Adrenal gland (tissue), 12 donors: ENCODE measurements around the gene NPAS3. TPM values are rescaled to one million over a fixed set of nuclear protein-coding genes. Genes with fewer than 3 reads are reported as not detected.

Experiments used
- DNase-seq, 7 donors: peaks; one replicate each; pipeline ENCODE4 v3.0.0-alpha.2; 2019 to 2020
- H3K27ac ChIP-seq, 5 donors: fragments of 200-600 bp; sonication (generic) in 4 of 5; 1 replicate in 3 of 5; 2 replicates in 2 of 5; pipeline versions ENCODE4 v1.5.1 to v1.8.0; 2016 to 2020; ENCODE audit warnings: mild to moderate bottlenecking in 1 of 5
- H3K27me3 ChIP-seq: fragments of 200-600 bp; 2 replicates; pipeline ENCODE4 v1.8.0; 2021
- H3K36me3 ChIP-seq, 2 donors: fragments of 200-600 bp; replicated peaks in 1 of 2; 1 replicate in 1 of 2; 2 replicates in 1 of 2; pipeline versions ENCODE4 v1.5.1 to v1.8.0; 2018 to 2022
- H3K4me1 ChIP-seq, 2 donors: fragments of 200-600 bp; replicated peaks in 1 of 2; 1 replicate in 1 of 2; 2 replicates in 1 of 2; pipeline versions ENCODE4 v1.5.1 to v1.8.0; 2018 to 2021
- H3K4me3 ChIP-seq, 4 donors: fragments of 200-600 bp; sonication (generic) in 3 of 4; one replicate each; pipeline ENCODE4 v1.5.1; 2016 to 2018
- H3K9me3 ChIP-seq, 3 donors: fragments of 200-600 bp; sonication (generic) in 1 of 3; replicated peaks in 1 of 3; 1 replicate in 2 of 3; 2 replicates in 1 of 3; pipeline versions ENCODE4 v1.5.1 to v1.8.0; 2016 to 2021
- POLR2A ChIP-seq, 2 donors: fragments of 450-650 bp; IDR thresholded peaks; one replicate each; pipeline ENCODE4 v1.6.1; 2017; ENCODE audit warnings: antibody characterized with exemption in 2 of 2, mild to moderate bottlenecking in 2 of 2, moderate library complexity in 1 of 2
- WGBS, 4 donors: extraction: QIAGEN DNeasy Blood & Tissue Kit in 2 of 4; methylation state at CpG; one replicate each; pipeline versions ENCODE4 v1.1.5 to v1.1.7; 2013 to 2017; 5-methylcytosine and 5-hydroxymethylcytosine counted together
- intact Hi-C, 2 donors: fragments of 100-400 bp; cut with DNase I; formaldehyde crosslinking; loops; one replicate each; pipeline versions ENCODE4 v1.14.1 to v1.15.0; 2022 to 2023
- polyA plus RNA-seq, 3 donors: library from polyadenylated mRNA; stranded (reverse); fragments of 200-250 nt in 2 of 3; fragments of 350-450 nt in 1 of 3; fragmentation: Illumina TruSeq in 1 of 3; extraction: RNeasy Lipid Tissue Mini Kit (QIAGEN cat#74804) in 1 of 3; gene quantifications; one replicate each; pipeline ENCODE4 v1.2.3, GENCODE V29; 2013 to 2014
- total RNA-seq, 9 donors: library from RNA; depleted of rRNA in 4 of 9; stranded (reverse); fragments of >200 nt in 4 of 9; fragments of 120-200 nt in 1 of 9; fragmentation: NEBNext Ultra II Directional in 1 of 9; extraction: Animal tissue kit (Norgen Biotek cat#: 25700) in 1 of 9; gene quantifications; one replicate each; pipeline versions ENCODE4 v1.1.0 to v1.2.4, GENCODE V29; 2013 to 2023
- TF ChIP-seq, protein P1 (sequence below), 6 experiments: fragments of 450-650 bp in 4 of 6; fragments of 200-600 bp in 2 of 6; sonication (generic) in 1 of 6; IDR thresholded peaks; 1 replicate in 5 of 6; 2 replicates in 1 of 6; pipeline versions ENCODE4 v1.5.1 to v1.8.0; 2016 to 2021; ENCODE audit warnings: antibody characterized with exemption in 6 of 6, mild to moderate bottlenecking in 2 of 6, moderate library complexity in 1 of 6
- donor health status: healthy with polysubstance abuse.
- donor health status: Bipolar disorder and iron deficiency.
- donor health status: DM: yes; HTN: yes; CAD: no.
- donor health status: DM: no; HTN: no; CAD: no.
- donor health status: DM: no; HTN: no; CAD: no.
- donor health status: DM: yes; HTN: yes; CAD: no.

The NPAS3 gene
- total and polyA plus RNA-seq, 12 donors, result 0.36 to 7.5 (median 1.5) TPM

DNA sequence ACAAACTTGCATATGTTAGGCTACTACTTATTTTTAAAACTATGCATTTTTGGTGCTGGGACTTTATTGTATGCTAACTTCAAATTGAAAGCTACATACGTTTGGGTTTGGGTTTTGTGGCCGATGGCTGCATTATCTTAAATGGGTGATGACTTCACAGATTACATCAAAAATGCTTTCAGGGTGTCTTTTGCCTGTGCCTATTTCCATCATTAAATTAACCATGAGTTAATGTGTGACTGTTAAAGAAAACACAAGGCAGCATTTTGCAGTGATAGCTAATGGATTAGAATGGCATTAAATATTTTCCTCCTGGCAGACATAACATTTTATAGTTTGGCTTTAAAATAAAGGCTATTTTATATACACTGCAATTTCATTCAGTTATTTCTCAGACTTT lies 659.9 kb downstream of the NPAS3 start:
- Histone ChIP-seq H3K27ac (no peak overlapping the region), H3K9me3 (no peaks in the 10 kb centered on the region), H3K4me1 (no peaks in the 10 kb centered on the region), H3K4me3 (no peak overlapping the region), H3K27me3 (no peaks in the 10 kb centered on the region), H3K36me3 (no peaks in the 10 kb centered on the region)
- TF ChIP-seq POLR2A (IDR thresholded peaks at IDR 0.05), result no peak
- TF ChIP-seq, protein P1, sequence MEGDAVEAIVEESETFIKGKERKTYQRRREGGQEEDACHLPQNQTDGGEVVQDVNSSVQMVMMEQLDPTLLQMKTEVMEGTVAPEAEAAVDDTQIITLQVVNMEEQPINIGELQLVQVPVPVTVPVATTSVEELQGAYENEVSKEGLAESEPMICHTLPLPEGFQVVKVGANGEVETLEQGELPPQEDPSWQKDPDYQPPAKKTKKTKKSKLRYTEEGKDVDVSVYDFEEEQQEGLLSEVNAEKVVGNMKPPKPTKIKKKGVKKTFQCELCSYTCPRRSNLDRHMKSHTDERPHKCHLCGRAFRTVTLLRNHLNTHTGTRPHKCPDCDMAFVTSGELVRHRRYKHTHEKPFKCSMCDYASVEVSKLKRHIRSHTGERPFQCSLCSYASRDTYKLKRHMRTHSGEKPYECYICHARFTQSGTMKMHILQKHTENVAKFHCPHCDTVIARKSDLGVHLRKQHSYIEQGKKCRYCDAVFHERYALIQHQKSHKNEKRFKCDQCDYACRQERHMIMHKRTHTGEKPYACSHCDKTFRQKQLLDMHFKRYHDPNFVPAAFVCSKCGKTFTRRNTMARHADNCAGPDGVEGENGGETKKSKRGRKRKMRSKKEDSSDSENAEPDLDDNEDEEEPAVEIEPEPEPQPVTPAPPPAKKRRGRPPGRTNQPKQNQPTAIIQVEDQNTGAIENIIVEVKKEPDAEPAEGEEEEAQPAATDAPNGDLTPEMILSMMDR (IDR thresholded peaks at IDR 0.05), result no peak
- DNase-seq, result no peak
- intact Hi-C loops, result no loop called here
- 78 to 84% (median 80%) methylated on average over 2 of the region's 2 CpGs for WGBS, 4 donors

DNA sequence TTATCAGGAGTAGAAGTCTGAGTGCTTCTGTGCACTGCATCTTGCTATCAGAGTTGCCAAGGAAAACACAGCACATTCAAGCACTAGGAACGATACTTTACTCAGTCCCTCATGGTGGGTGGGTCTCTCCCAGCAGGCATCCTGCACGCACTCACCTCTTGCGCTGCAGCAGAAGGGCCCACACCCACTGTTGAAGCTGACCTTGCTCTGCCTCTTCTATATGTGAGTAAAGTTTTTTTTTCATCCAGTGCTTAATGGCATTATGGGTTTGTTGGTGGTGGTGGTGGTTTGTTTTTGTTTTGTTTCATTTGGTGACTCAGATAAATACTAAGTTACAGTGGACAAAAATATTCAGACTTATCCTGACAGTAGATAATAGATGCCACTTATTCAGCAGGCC lies 663.7 kb downstream of the NPAS3 start:
- H3K27me3 ChIP-seq, result no peaks in the 10 kb centered on the region
- no peaks in the 10 kb centered on the region for H3K9me3 ChIP-seq
- WGBS, 4 donors, result 70 to 88% (median 80%) methylated on average over 3 of the region's 3 CpGs
- no peak for DNase-seq
- H3K36me3 ChIP-seq, result no peaks in the 10 kb centered on the region
- H3K4me3 ChIP-seq, result no peak overlapping the region
- intact Hi-C loops, result no loop called here
- H3K27ac ChIP-seq, result no peak overlapping the region
- no peaks in the 10 kb centered on the region for H3K4me1 ChIP-seq
- no peak for TF ChIP-seq POLR2A (IDR thresholded peaks at IDR 0.05)
- TF ChIP-seq, protein P1 (IDR thresholded peaks at IDR 0.05), result no peak

GRCh38 chr14:33606591-33606990 lies 667.9 kb downstream of the NPAS3 start:
- H3K4me1 ChIP-seq, result no peaks in the 10 kb centered on the region
- TF ChIP-seq POLR2A (IDR thresholded peaks at IDR 0.05), result no peak
- TF ChIP-seq, protein P1 (IDR thresholded peaks at IDR 0.05), result no peak
- no peak overlapping the region for H3K4me3 ChIP-seq
- no peak overlapping the region for H3K27ac ChIP-seq
- no peaks in the 10 kb centered on the region for H3K9me3 ChIP-seq
- WGBS, 4 donors, result 66 to 73% (median 71%) methylated on average over 3 of the region's 3 CpGs
- no peak for DNase-seq
- H3K27me3 ChIP-seq, result no peaks in the 10 kb centered on the region
- H3K36me3 ChIP-seq, result no peaks in the 10 kb centered on the region
- intact Hi-C loops, result no loop called here

DNA sequence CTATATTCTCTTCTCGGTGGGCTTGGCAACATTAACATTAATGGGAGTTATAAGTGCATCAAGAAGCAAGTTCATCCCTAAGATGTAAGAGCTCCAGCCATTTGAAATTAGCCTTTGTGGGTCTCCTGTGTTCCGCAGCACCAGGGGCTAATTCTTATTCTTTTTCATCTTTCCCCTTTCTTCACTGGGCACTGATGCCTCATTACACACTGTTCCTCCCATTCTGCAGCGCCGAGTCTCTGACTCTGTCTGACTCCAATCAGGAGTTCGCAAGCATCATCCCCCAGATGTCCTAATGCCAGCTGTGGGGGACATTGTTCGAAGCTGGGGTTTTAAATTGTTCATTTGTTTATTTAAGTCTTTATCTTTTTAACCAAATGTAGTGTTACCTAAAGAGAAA lies 670.9 kb downstream of the NPAS3 start:
- Histone ChIP-seq H3K27ac (no peak overlapping the region), H3K36me3 (no peaks in the 10 kb centered on the region), H3K27me3 (no peaks in the 10 kb centered on the region), H3K9me3 (no peaks in the 10 kb centered on the region), H3K4me3 (no peak overlapping the region), H3K4me1 (no peaks in the 10 kb centered on the region)
- no peak for TF ChIP-seq POLR2A (IDR thresholded peaks at IDR 0.05)
- TF ChIP-seq, protein P1 (IDR thresholded peaks at IDR 0.05), result no peak
- intact Hi-C loops, result no loop called here
- 87 to 93% (median 88%) methylated on average over 6 of the region's 6 CpGs for WGBS, 4 donors
- DNase-seq, result no peak
